Small intestine (tissue), 7 donors: ENCODE results near the gene SLC22A3. TPM values are rescaled to one million over a fixed set of nuclear protein-coding genes. Genes with fewer than 3 reads are reported as not detected.

ENCODE experiments used
- DNase-seq, 2 donors: peaks; one replicate each; pipeline versions ENCODE4 v3.0.0 to v3.0.0-alpha.2; 2013
- FAIRE-seq: peaks from 2 replicates; lab custom pipeline; 2012; peaks lifted over from hg19 to GRCh38; lab: Jason Lieb, UNC
- H3K27ac ChIP-seq, 3 donors: one replicate each; pipeline ENCODE4 v1.5.1; 2013; ENCODE audit warnings: low read length in 2 of 3, mild to moderate bottlenecking in 2 of 3, control low read depth in 1 of 3, inconsistent platforms in 1 of 3, low read depth in 1 of 3, moderate library complexity in 1 of 3
- H3K27me3 ChIP-seq, 3 donors: one replicate each; pipeline ENCODE4 v1.6.1; 2013; ENCODE audit warnings: low read length in 3 of 3, inconsistent platforms in 1 of 3; ENCODE audit not compliant: control insufficient read depth in 3 of 3, insufficient read depth in 3 of 3
- H3K36me3 ChIP-seq, 3 donors: one replicate each; pipeline ENCODE4 v1.6.1; 2013; ENCODE audit warnings: low read length in 3 of 3, inconsistent platforms in 1 of 3, low read depth in 1 of 3, mild to moderate bottlenecking in 1 of 3, moderate library complexity in 1 of 3; ENCODE audit not compliant: control insufficient read depth in 3 of 3, insufficient read depth in 2 of 3
- H3K4me1 ChIP-seq, 3 donors: one replicate each; pipeline ENCODE4 v1.6.1; 2013; ENCODE audit warnings: low read length in 2 of 3, inconsistent platforms in 1 of 3, low read depth in 1 of 3, mild to moderate bottlenecking in 1 of 3, moderate library complexity in 1 of 3; ENCODE audit not compliant: control insufficient read depth in 3 of 3, insufficient read depth in 2 of 3
- H3K4me3 ChIP-seq, 3 donors: one replicate each; pipeline ENCODE4 v1.5.1; 2013; ENCODE audit warnings: low read length in 3 of 3, control low read depth in 1 of 3, inconsistent platforms in 1 of 3, low read depth in 1 of 3, mild to moderate bottlenecking in 1 of 3, moderate library complexity in 1 of 3
- H3K9me3 ChIP-seq, 2 donors: one replicate each; pipeline ENCODE4 v1.6.1; 2013; ENCODE audit warnings: low read depth in 1 of 2, low read length in 1 of 2; ENCODE audit not compliant: control insufficient read depth in 2 of 2, insufficient read depth in 1 of 2
- WGBS, 3 donors: extraction: QIAGEN DNeasy Blood & Tissue Kit; methylation state at CpG; one replicate each; pipeline ENCODE4 v1.1.7; 2013; 5-methylcytosine and 5-hydroxymethylcytosine counted together
- polyA plus RNA-seq, 4 donors: library from polyadenylated mRNA; stranded (reverse) in 3 of 4; unstranded in 1 of 4; fragments of 200-250 nt in 3 of 4; fragments of 120-200 nt in 1 of 4; gene quantifications; one replicate each; pipeline versions ENCODE4 v1.2.1 to v1.2.3, GENCODE V29; 2013
- donor health status: healthy with polysubstance abuse.
- donor health status: control.
- donor health status: control.
- donor health status: Bipolar disorder and iron deficiency.
- donor health status: healthy.

The SLC22A3 gene
- polyA plus RNA-seq, 4 donors: 0.67 to 5.6 (median 2.8) TPM

- no peak overlapping the region for H3K27ac ChIP-seq
- H3K4me1 ChIP-seq: peaks cover 0 to 2% (median 0%) of the 10 kb centered on the region in 3 donors
- H3K4me3 ChIP-seq: no peak overlapping the region
- no peaks in the 10 kb centered on the region for H3K36me3 ChIP-seq
- WGBS, 3 donors: 82 to 93% (median 90%) methylated on average over 8 of the region's 8 CpGs
- H3K9me3 ChIP-seq: no peaks in the 10 kb centered on the region
- peaks cover 0 to 1% (median 0%) of the 10 kb centered on the region in 3 donors for H3K27me3 ChIP-seq
- DNase-seq (no peak), FAIRE-seq (no peak)
Measured at GRCh38 chr6:160431791-160432404, 83.7 kb downstream of the SLC22A3 start.

DNA sequence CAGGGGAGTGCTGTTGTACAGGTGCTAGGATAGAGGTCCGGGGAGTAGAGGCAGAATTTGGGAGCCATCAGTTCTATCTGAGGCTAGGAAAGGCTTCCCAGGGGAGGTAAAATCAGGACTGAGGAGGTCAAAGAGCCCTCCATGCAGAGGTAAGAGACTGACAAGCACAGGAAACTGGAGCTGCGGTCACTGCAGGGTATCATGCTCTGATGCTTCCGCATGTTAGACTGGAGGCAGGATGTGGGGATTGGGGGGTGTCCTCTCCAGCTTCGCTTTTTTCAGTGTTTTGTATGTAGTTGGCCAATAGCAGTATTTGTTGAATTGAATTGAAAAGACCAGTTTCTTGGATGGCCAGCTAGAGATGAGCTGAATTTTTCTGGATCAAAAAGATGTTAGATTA, 87.8 kb downstream of the SLC22A3 start:
- FAIRE-seq (no peak), DNase-seq (no peak)
- no peak overlapping the region for H3K4me3 ChIP-seq
- H3K4me1 ChIP-seq: no peaks in the 10 kb centered on the region
- H3K27me3 ChIP-seq: no peaks in the 10 kb centered on the region
- WGBS, 3 donors: 79 to 86% (median 81%) methylated on average over 4 of the region's 4 CpGs
- H3K27ac ChIP-seq: no peak overlapping the region
- H3K9me3 ChIP-seq: no peaks in the 10 kb centered on the region
- H3K36me3 ChIP-seq: no peaks in the 10 kb centered on the region

- H3K4me3 ChIP-seq: no peak overlapping the region
- no peaks in the 10 kb centered on the region for H3K9me3 ChIP-seq
- DNase-seq (no peak), FAIRE-seq (no peak)
- no peaks in the 10 kb centered on the region for H3K4me1 ChIP-seq
- H3K27me3 ChIP-seq: peaks cover 0 to 3% (median 0%) of the 10 kb centered on the region in 3 donors
- H3K27ac ChIP-seq: no peak overlapping the region
- no peaks in the 10 kb centered on the region for H3K36me3 ChIP-seq
- WGBS, 3 donors: 88 to 92% (median 88%) methylated on average over 5 of the region's 5 CpGs
Measured at GRCh38 chr6:160437154-160437553, 89.0 kb downstream of the SLC22A3 start.

GRCh38 chr6:160437775-160438174, 89.6 kb downstream of the SLC22A3 start:
- Histone ChIP-seq H3K4me3 (no peak overlapping the region), H3K9me3 (no peaks in the 10 kb centered on the region), H3K36me3 (no peaks in the 10 kb centered on the region), H3K27me3 (peaks cover 0 to 3% (median 0%) of the 10 kb centered on the region in 3 donors), H3K4me1 (no peaks in the 10 kb centered on the region), H3K27ac (no peak overlapping the region)
- no peak for DNase-seq
- FAIRE-seq: no peak
- WGBS, 3 donors: 88 to 95% (median 92%) methylated on average over 4 of the region's 4 CpGs

GRCh38 chr6:160438481-160438880, 90.3 kb downstream of the SLC22A3 start:
- no peak for DNase-seq
- FAIRE-seq: no peak
- Histone ChIP-seq H3K9me3 (no peaks in the 10 kb centered on the region), H3K36me3 (no peaks in the 10 kb centered on the region), H3K4me3 (no peak overlapping the region), H3K27ac (no peak overlapping the region), H3K27me3 (peaks cover 0 to 3% (median 0%) of the 10 kb centered on the region in 3 donors), H3K4me1 (no peaks in the 10 kb centered on the region)
- 71 to 90% (median 81%) methylated on average over 4 of the region's 4 CpGs for WGBS, 3 donors

- FAIRE-seq: no peak
Measured at GRCh38 chr6:160439751-160440150, 91.6 kb downstream of the SLC22A3 start.

DNA sequence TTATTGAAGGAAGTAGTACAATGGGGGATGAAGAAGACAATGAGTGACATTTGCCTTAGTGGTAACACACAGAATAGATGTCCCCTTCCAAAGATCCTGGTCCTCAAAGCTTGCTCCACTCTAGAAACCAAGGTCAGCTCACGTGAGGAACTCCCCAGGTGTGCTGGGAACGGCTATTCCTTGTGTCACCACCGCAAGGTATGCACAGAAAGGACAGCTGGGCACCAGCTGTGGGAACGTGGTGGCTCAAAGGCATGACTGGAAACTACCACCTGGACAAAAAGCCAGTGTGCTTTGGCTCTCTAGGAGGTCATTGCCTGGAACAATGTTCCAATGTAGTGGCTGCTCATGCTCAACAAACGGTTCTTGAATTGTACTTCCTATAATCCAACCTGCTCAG, 94.0 kb downstream of the SLC22A3 start:
- no peak overlapping the region for H3K4me3 ChIP-seq
- H3K4me1 ChIP-seq: no peaks in the 10 kb centered on the region
- no peaks in the 10 kb centered on the region for H3K9me3 ChIP-seq
- FAIRE-seq (no peak), DNase-seq (no peak)
- peaks cover 0 to 3% (median 0%) of the 10 kb centered on the region in 3 donors for H3K27me3 ChIP-seq
- no peak overlapping the region for H3K27ac ChIP-seq
- 71 to 84% (median 80%) methylated on average over 5 of the region's 5 CpGs for WGBS, 3 donors
- H3K36me3 ChIP-seq: no peaks in the 10 kb centered on the region

More at GRCh38 chr6:160439751-160440150, 91.6 kb downstream of the SLC22A3 start:
- no peak overlapping the region for H3K27ac ChIP-seq
- 61 to 86% (median 75%) methylated on average over 5 of the region's 5 CpGs for WGBS, 3 donors
- H3K4me1 ChIP-seq: no peaks in the 10 kb centered on the region
- no peak for DNase-seq
- H3K4me3 ChIP-seq: no peak overlapping the region
- H3K27me3 ChIP-seq: peaks cover 0 to 3% (median 0%) of the 10 kb centered on the region in 3 donors
- H3K36me3 ChIP-seq: no peaks in the 10 kb centered on the region
- no peaks in the 10 kb centered on the region for H3K9me3 ChIP-seq

GRCh38 chr6:160445130-160445529, 97.0 kb downstream of the SLC22A3 start:
- no peaks in the 10 kb centered on the region for H3K9me3 ChIP-seq

GRCh38 chr6:160447350-160447749, 99.2 kb downstream of the SLC22A3 start:
- Histone ChIP-seq H3K27me3 (no peaks in the 10 kb centered on the region), H3K36me3 (no peaks in the 10 kb centered on the region), H3K4me3 (no peak overlapping the region), H3K27ac (no peak overlapping the region), H3K9me3 (no peaks in the 10 kb centered on the region), H3K4me1 (no peaks in the 10 kb centered on the region)
- FAIRE-seq: no peak
- no peak for DNase-seq
- 91 to 97% (median 91%) methylated on average over 4 of the region's 4 CpGs for WGBS, 3 donors

More at GRCh38 chr6:160445130-160445529, 97.0 kb downstream of the SLC22A3 start:
- H3K4me1 ChIP-seq: no peaks in the 10 kb centered on the region
- 50 to 75% (median 69%) methylated on average over 2 of the region's 2 CpGs for WGBS, 3 donors
- H3K27me3 ChIP-seq: peaks cover 0 to 3% (median 0%) of the 10 kb centered on the region in 3 donors
- H3K36me3 ChIP-seq: no peaks in the 10 kb centered on the region
- no peak for DNase-seq
- no peak overlapping the region for H3K27ac ChIP-seq
- no peak overlapping the region for H3K4me3 ChIP-seq
- FAIRE-seq: no peak
